NAMALWA (cell line): ENCODE data around the gene SIRPB1.
"Not testable (repeated sequence)": the region's sequence is repeated elsewhere in the genome, so short reads cannot be mapped to it uniquely, and the experiment has no call there.

Source experiments
- DNase-seq: peaks from one replicate; pipeline ENCODE4 v3.0.0-alpha.2; 2015; ENCODE audit warnings: low spot score

The SIRPB1 gene

GRCh38 chr20:1636621-1637020 lies 16.8 kb upstream of the SIRPB1 start:
- DNase-seq, result no peak

GRCh38 chr20:1635291-1635979 lies 15.6 kb upstream of the SIRPB1 start:
- DNase-seq, result no peak

GRCh38 chr20:1633535-1633934 lies 13.7 kb upstream of the SIRPB1 start:
- DNase-seq, result no peak

- DNase-seq, result no peak
These were observed 12.4 kb upstream of the SIRPB1 start for GRCh38 chr20:1632178-1632577.

GRCh38 chr20:1631309-1632151 lies 11.7 kb upstream of the SIRPB1 start:
- DNase-seq, result no peak

- DNase-seq, result no peak
These were observed 10.4 kb upstream of the SIRPB1 start for GRCh38 chr20:1630186-1630585.

GRCh38 chr20:1629321-1629720 lies 9.5 kb upstream of the SIRPB1 start:
- no peak for DNase-seq

GRCh38 chr20:1628621-1629020 lies 8.8 kb upstream of the SIRPB1 start:
- no peak for DNase-seq

GRCh38 chr20:1627200-1627550 lies 7.4 kb upstream of the SIRPB1 start:
- DNase-seq, result no peak

- no peak for DNase-seq
These were observed 6.9 kb upstream of the SIRPB1 start for GRCh38 chr20:1626528-1627199.

- peak; percentile 0 for DNase-seq
These were observed 5.4 kb upstream of the SIRPB1 start for GRCh38 chr20:1625083-1625690.

- DNase-seq, result peak; percentile 2
These were observed 3.8 kb upstream of the SIRPB1 start for GRCh38 chr20:1623501-1624205.

- peak; percentile 20 for DNase-seq
These were observed 2.6 kb upstream of the SIRPB1 start for GRCh38 chr20:1622450-1622849.

- no peak for DNase-seq
These were observed 1.5 kb upstream of the SIRPB1 start for GRCh38 chr20:1621316-1621715.

GRCh38 chr20:1618954-1619540 lies 762 bp downstream of the SIRPB1 start:
- peak; percentile 0 for DNase-seq

GRCh38 chr20:1618479-1618878 lies 1.3 kb downstream of the SIRPB1 start:
- DNase-seq, result peak; percentile 0

GRCh38 chr20:1616858-1617434 lies 2.9 kb downstream of the SIRPB1 start:
- peak; percentile 12 for DNase-seq

- not testable (repeated sequence) for DNase-seq
These were observed 9.4 kb downstream of the SIRPB1 start for GRCh38 chr20:1610404-1610803.

- not testable (repeated sequence) for DNase-seq
These were observed 11.0 kb downstream of the SIRPB1 start for GRCh38 chr20:1608678-1609347.

GRCh38 chr20:1600736-1601135 lies 19.1 kb downstream of the SIRPB1 start:
- DNase-seq, result no peak

GRCh38 chr20:1595333-1595732 lies 24.5 kb downstream of the SIRPB1 start:
- DNase-seq, result no peak
